BJ (cell line): ENCODE results near the gene ABCA7. TPM values are rescaled to one million over a fixed set of nuclear protein-coding genes. Genes with fewer than 3 reads are reported as not detected.

Source experiments
- CTCF ChIA-PET: fragments of 350-600 bp; formaldehyde crosslinking; extraction: SDS; loops from one replicate; lab custom pipeline; 2021; ENCODE audit warnings: antibody characterized with exemption, inconsistent platforms; lab: Yijun Ruan, JAX
- POLR2A ChIA-PET: fragments of 300-600 bp; sonication (Branson Sonifier 250); formaldehyde crosslinking; extraction: SDS; loops from one replicate; lab custom pipeline; 2021; ENCODE audit warnings: antibody characterized with exemption; lab: Charles Lee
- DNase-seq: peaks from one replicate; pipeline ENCODE4 v3.0.0-alpha.2; 2011; ENCODE audit warnings: low read depth
- H3K27me3 ChIP-seq: 2 replicates; pipeline ENCODE4 v1.6.0; 2011; ENCODE audit warnings: low read length; ENCODE audit not compliant: control insufficient read depth, insufficient read depth
- H3K36me3 ChIP-seq: 2 replicates; pipeline ENCODE4 v1.5.1; 2011; ENCODE audit warnings: low read length; ENCODE audit not compliant: control insufficient read depth, insufficient read depth
- H3K4me3 ChIP-seq: 2 replicates; pipeline ENCODE4 v1.5.1; 2011; ENCODE audit warnings: low read depth, mild to moderate bottlenecking, control low read depth, low read length
- CTCF ChIP-seq: IDR thresholded peaks from 2 replicates; pipeline ENCODE4 v1.5.1; 2011; ENCODE audit warnings: low read depth, mild to moderate bottlenecking, control low read depth, inconsistent platforms, low read length, moderate library complexity; ENCODE audit not compliant: insufficient read depth
- polyA plus RNA-seq: library from polyadenylated mRNA; depleted of rRNA; stranded (reverse); fragments of >200 nt; gene quantifications from 2 replicates; pipeline ENCODE4 v1.2.3, GENCODE V29; 2011

Gene ABCA7
- polyA plus RNA-seq, 1 experiment, result 1.9 TPM

- DNase-seq, result no peak
- H3K36me3 ChIP-seq, result no peaks in the 10 kb centered on the region
- H3K4me3 ChIP-seq, result no peak overlapping the region
- POLR2A ChIA-PET, result no interaction called here
- TF ChIP-seq CTCF, result no peak
- CTCF ChIA-PET, result interaction anchor here (2.2 kb wide), 1 partner anchor 10 kb away, joined by 10 read pairs; no protein-coding TSS in a partner anchor
- H3K27me3 ChIP-seq, result peaks cover 6% of the 10 kb centered on the region
Measured at GRCh38 chr19:1074544-1075283, 34.8 kb downstream of the ABCA7 start.

GRCh38 chr19:1076046-1076386, 36.1 kb downstream of the ABCA7 start:
- ChIA-PET POLR2A (no interaction called here), CTCF (interaction anchor here (1.7 to 2.2 kb wide), 2 partner anchors 9 to 11 kb away, joined by 6 to 10 read pairs; partner anchors contain the start of gene ARHGAP45)
- Histone ChIP-seq H3K4me3 (no peak overlapping the region), H3K36me3 (no peaks in the 10 kb centered on the region), H3K27me3 (peaks cover under 1% of the 10 kb centered on the region)
- DNase-seq, result no peak
- no peak for TF ChIP-seq CTCF

GRCh38 chr19:1076951-1077350, 37.0 kb downstream of the ABCA7 start:
- no peak for TF ChIP-seq CTCF
- POLR2A ChIA-PET, result interaction anchor here (0.6 kb wide), 2 partner anchors 11 to 13 kb away, joined by 5 read pairs; no protein-coding TSS in a partner anchor
- no peak for DNase-seq

GRCh38 chr19:1079566-1080111, 39.7 kb downstream of the ABCA7 start:
- no peaks in the 10 kb centered on the region for H3K27me3 ChIP-seq
- CTCF ChIA-PET, result no interaction called here
- H3K36me3 ChIP-seq, result no peaks in the 10 kb centered on the region
- TF ChIP-seq CTCF, result no peak
- H3K4me3 ChIP-seq, result no peak overlapping the region
- POLR2A ChIA-PET, result interaction anchor here (0.7 kb wide), 1 partner anchor 187 kb away, joined by 6 read pairs; no protein-coding TSS in a partner anchor
- DNase-seq, result no peak

More at GRCh38 chr19:1076951-1077350, 37.0 kb downstream of the ABCA7 start:
- Histone ChIP-seq H3K36me3 (no peaks in the 10 kb centered on the region), H3K27me3 (no peaks in the 10 kb centered on the region), H3K4me3 (no peak overlapping the region)
- CTCF ChIA-PET, result interaction anchor here (1.7 kb wide), 1 partner anchor 10 kb away, joined by 6 read pairs; the partner anchor contains the start of gene ARHGAP45

GRCh38 chr19:1080360-1081161, 40.7 kb downstream of the ABCA7 start:
- Histone ChIP-seq H3K36me3 (no peaks in the 10 kb centered on the region), H3K4me3 (no peak overlapping the region), H3K27me3 (no peaks in the 10 kb centered on the region)
- DNase-seq, result no peak
- TF ChIP-seq CTCF, result no peak
- POLR2A ChIA-PET, result no interaction called here
- CTCF ChIA-PET, result interaction anchor here (0.8 to 1.8 kb wide), 2 partner anchors 9 to 21 kb away, joined by 3 to 12 read pairs; no protein-coding TSS in a partner anchor
